H1 (cell line): Measurements from ENCODE around the gene VSNL1. TPM values are rescaled to one million over a fixed set of nuclear protein-coding genes. Genes with fewer than 3 reads are reported as not detected.

Source experiments
- CTCF ChIA-PET: fragments of 300-600 bp; sonication (Branson Sonifier 250); formaldehyde crosslinking; loops from one replicate; lab custom pipeline; 2021; ENCODE audit not compliant: partially characterized antibody; lab: Charles Lee
- POLR2A ChIA-PET: fragments of 300-600 bp; sonication (Branson Sonifier 250); formaldehyde crosslinking; loops from one replicate; lab custom pipeline; 2021; ENCODE audit warnings: inconsistent platforms; ENCODE audit not compliant: partially characterized antibody; lab: Charles Lee
- DNase-seq, 2 experiments: peaks; one replicate each; pipeline versions ENCODE4 v3.0.0 to v3.0.0-alpha.2; 2010 to 2022; ENCODE audit warnings: low spot score in 2 of 2, low read depth in 1 of 2, mixed read lengths in 1 of 2
- FAIRE-seq: peaks from 2 replicates; lab custom pipeline; 2011; peaks lifted over from hg19 to GRCh38; lab: Jason Lieb, UNC
- H2AFZ ChIP-seq: 2 replicates; pipeline ENCODE4 v1.8.1; 2012; ENCODE audit warnings: low read length, inconsistent platforms
- H2AK5ac ChIP-seq: 2 replicates; pipeline ENCODE4 v1.6.1; 2013; ENCODE audit warnings: low read depth, low read length
- H2BK120ac ChIP-seq: replicated peaks from 2 replicates; pipeline ENCODE3; 2013; ENCODE audit warnings: low read depth, low read length, inconsistent platforms
- H2BK12ac ChIP-seq: 2 replicates; pipeline ENCODE4 v1.6.1; 2013; ENCODE audit warnings: low read depth, low read length
- H2BK15ac ChIP-seq: 2 replicates; pipeline ENCODE4 v1.6.1; 2013; ENCODE audit warnings: low read length
- H2BK20ac ChIP-seq: 2 replicates; pipeline ENCODE4 v1.6.1; 2013; ENCODE audit warnings: low read length
- H2BK5ac ChIP-seq: 2 replicates; pipeline ENCODE4 v1.6.1; 2013; ENCODE audit warnings: low read depth, low read length
- H3K14ac ChIP-seq: 2 replicates; pipeline ENCODE4 v1.6.1; 2013; ENCODE audit warnings: inconsistent platforms; ENCODE audit not compliant: insufficient read length
- H3K18ac ChIP-seq: 2 replicates; pipeline ENCODE4 v1.6.1; 2013; ENCODE audit warnings: low read length; ENCODE audit errors: extremely low read depth
- H3K23ac ChIP-seq: 2 replicates; pipeline ENCODE4 v1.6.1; 2013; ENCODE audit warnings: inconsistent platforms; ENCODE audit not compliant: insufficient read length
- H3K23me2 ChIP-seq: 2 replicates; pipeline ENCODE4 v1.6.1; 2013; ENCODE audit warnings: low read depth, low read length
- H3K27ac ChIP-seq: 2 replicates; pipeline ENCODE4 v1.6.1; 2011; ENCODE audit warnings: low read depth, low read length, inconsistent platforms
- H3K27me3 ChIP-seq, 4 experiments: replicated peaks in 1 of 4; 1 replicate in 1 of 4; 2 replicates in 3 of 4; pipeline versions ENCODE4 v1.6.1 to v1.8.1; 2011 to 2013; ENCODE audit warnings: low read length in 3 of 4, mild to moderate bottlenecking in 3 of 4, inconsistent platforms in 2 of 4, mixed read lengths in 2 of 4, moderate library complexity in 1 of 4; ENCODE audit not compliant: control insufficient read depth in 3 of 4, insufficient read depth in 3 of 4; ENCODE audit errors: extremely low read depth in 1 of 4
- H3K36me3 ChIP-seq, 4 experiments: 2 replicates each; pipeline versions ENCODE4 v1.6.1 to v1.8.1; 2011 to 2013; ENCODE audit warnings: mild to moderate bottlenecking in 4 of 4, low read length in 3 of 4, moderate library complexity in 2 of 4, control low read depth in 1 of 4, inconsistent platforms in 1 of 4; ENCODE audit not compliant: insufficient read depth in 4 of 4, control insufficient read depth in 2 of 4
- H3K4ac ChIP-seq: replicated peaks from 2 replicates; pipeline ENCODE3; 2013; ENCODE audit warnings: low read length, low read depth, mixed read lengths, inconsistent platforms; ENCODE audit not compliant: insufficient read length
- H3K4me1 ChIP-seq, 4 experiments: replicated peaks in 1 of 4; 1 replicate in 1 of 4; 2 replicates in 3 of 4; pipeline versions ENCODE4 v1.6.1 to v1.8.1; 2011 to 2013; ENCODE audit warnings: low read length in 3 of 4, inconsistent platforms in 2 of 4, mixed read lengths in 1 of 4; ENCODE audit not compliant: insufficient read depth in 4 of 4, control insufficient read depth in 3 of 4
- H3K4me2 ChIP-seq, 2 experiments: 2 replicates each; pipeline versions ENCODE4 v1.6.1 to v1.8.1; 2011 to 2013; ENCODE audit warnings: low read depth in 2 of 2, low read length in 2 of 2, control low read depth in 1 of 2, inconsistent platforms in 1 of 2, mild to moderate bottlenecking in 1 of 2; ENCODE audit not compliant: insufficient read depth in 1 of 2
- H3K4me3 ChIP-seq, 4 experiments: fragments of 200-600, 300-600 bp in 1 of 4; sonication (generic), shearing (Covaris generic), sonication (Bioruptor Twin) in 1 of 4; 2 replicates each; pipeline versions ENCODE4 v1.5.1 to v1.8.1; 2011 to 2016; ENCODE audit warnings: low read length in 4 of 4, low read depth in 3 of 4, control low read depth in 2 of 4, inconsistent platforms in 2 of 4, mild to moderate bottlenecking in 2 of 4, mixed read lengths in 1 of 4, moderate library complexity in 1 of 4; ENCODE audit not compliant: insufficient read depth in 2 of 4; ENCODE audit errors: extremely low read depth in 1 of 4
- H3K56ac ChIP-seq: replicated peaks from 2 replicates; pipeline ENCODE3; 2013; ENCODE audit warnings: low read depth, mild to moderate bottlenecking, mixed read lengths, low read length, inconsistent platforms; ENCODE audit not compliant: insufficient read length
- H3K79me1 ChIP-seq: 2 replicates; pipeline ENCODE4 v1.6.1; 2013; ENCODE audit warnings: low read depth, low read length, control low read depth
- H3K79me2 ChIP-seq, 2 experiments: 2 replicates each; pipeline versions ENCODE4 v1.6.1 to v1.8.1; 2012 to 2013; ENCODE audit warnings: low read length in 2 of 2, mild to moderate bottlenecking in 2 of 2, inconsistent platforms in 1 of 2; ENCODE audit not compliant: insufficient read depth in 2 of 2, control insufficient read depth in 1 of 2
- H3K9ac ChIP-seq, 4 experiments: replicated peaks in 1 of 4; 1 replicate in 1 of 4; 2 replicates in 3 of 4; pipeline versions ENCODE4 v1.6.1 to v1.8.1; 2011 to 2013; ENCODE audit warnings: low read depth in 3 of 4, low read length in 3 of 4, control low read depth in 2 of 4, mild to moderate bottlenecking in 2 of 4, moderate library complexity in 2 of 4, inconsistent platforms in 1 of 4; ENCODE audit errors: extremely low read depth in 1 of 4
- H3K9me3 ChIP-seq, 2 experiments: 2 replicates each; pipeline versions ENCODE4 v1.6.1 to v1.8.1; 2012 to 2013; ENCODE audit warnings: mild to moderate bottlenecking in 2 of 2, moderate library complexity in 2 of 2, control low read depth in 1 of 2, inconsistent platforms in 1 of 2, low read depth in 1 of 2, low read length in 1 of 2, mixed read lengths in 1 of 2; ENCODE audit not compliant: insufficient read depth in 2 of 2
- H4K20me1 ChIP-seq, 2 experiments: replicated peaks in 1 of 2; 2 replicates each; pipeline versions ENCODE3 to v1.8.1; 2011 to 2013; ENCODE audit warnings: inconsistent platforms in 2 of 2, low read length in 2 of 2, mild to moderate bottlenecking in 1 of 2; ENCODE audit not compliant: insufficient read depth in 2 of 2, control insufficient read depth in 1 of 2
- H4K5ac ChIP-seq: 2 replicates; pipeline ENCODE4 v1.6.1; 2013; ENCODE audit warnings: low read length, low read depth, mixed read lengths, inconsistent platforms; ENCODE audit not compliant: insufficient read length
- H4K8ac ChIP-seq: 2 replicates; pipeline ENCODE4 v1.8.0; 2013; ENCODE audit warnings: mild to moderate bottlenecking, moderate library complexity, low read length, inconsistent platforms; ENCODE audit not compliant: insufficient read depth; ENCODE audit errors: extremely low read depth
- H4K91ac ChIP-seq: replicated peaks from 2 replicates; pipeline ENCODE3; 2013; ENCODE audit warnings: low read length, mixed read lengths, inconsistent platforms; ENCODE audit not compliant: insufficient read length
- ASH2L ChIP-seq: fragments of 200-600, 300-600 bp; sonication (generic); IDR thresholded peaks from one replicate; pipeline ENCODE4 v1.7.1; 2017; ENCODE audit warnings: low read length
- CHD1 ChIP-seq: IDR thresholded peaks from 2 replicates; pipeline ENCODE4 v1.6.1; 2012; ENCODE audit warnings: low read depth, low read length, improper control_type of control experiment
- EZH2 ChIP-seq: fragments of 200-600 bp; sonication (generic); IDR thresholded peaks from 2 replicates; pipeline ENCODE4 v1.7.1; 2012; ENCODE audit warnings: low read depth, mild to moderate bottlenecking, moderate library complexity, low read length, inconsistent platforms; ENCODE audit not compliant: severe bottlenecking
- NRF1 ChIP-seq: IDR thresholded peaks from 2 replicates; pipeline ENCODE4 v1.6.1; 2011; ENCODE audit warnings: mild to moderate bottlenecking, low read depth, low read length, improper control_type of control experiment
- RBBP5 ChIP-seq: IDR thresholded peaks from 2 replicates; pipeline ENCODE4 v1.7.1; 2012; ENCODE audit warnings: low read depth, mild to moderate bottlenecking, inconsistent platforms, low read length, moderate library complexity, borderline replicate concordance
- RXRA ChIP-seq: IDR thresholded peaks from 2 replicates; pipeline ENCODE4 v1.6.1; 2011; ENCODE audit warnings: low read depth, mild to moderate bottlenecking, low read length, moderate library complexity; ENCODE audit not compliant: insufficient read depth
- TEAD4 ChIP-seq: IDR thresholded peaks from 2 replicates; pipeline ENCODE4 v1.6.1; 2012; ENCODE audit warnings: low read depth, low read length, inconsistent platforms, mixed read lengths
- WGBS, 2 experiments: shearing (Covaris generic) in 1 of 2; methylation state at CpG; one replicate each; pipeline versions ENCODE4 v1.1.6 to v1.1.7; 2013 to 2015; ENCODE audit warnings: low lambda C conversion rate in 2 of 2, mixed read lengths in 2 of 2, inconsistent platforms in 1 of 2, low coverage in 1 of 2, missing lambda C conversion rate in 1 of 2; ENCODE audit not compliant: insufficient replicate concordance in 2 of 2, insufficient coverage in 1 of 2, insufficient read length in 1 of 2; ENCODE audit errors: extremely low coverage in 1 of 2, missing lambda C conversion rate in 1 of 2; 5-methylcytosine and 5-hydroxymethylcytosine counted together
- polyA plus RNA-seq, 7 experiments: library from polyadenylated mRNA; depleted of rRNA in 3 of 7; stranded (reverse) in 5 of 7; unstranded in 2 of 7; fragments of >200 nt in 5 of 7; fragments of 200-250 nt in 2 of 7; gene quantifications; 1 replicate in 5 of 7; 2 replicates in 1 of 7; 4 replicates in 1 of 7; pipeline versions ENCODE4 v1.2.1 to v1.2.3, GENCODE V29; 2011 to 2013; ENCODE audit warnings: missing spikeins in 2 of 7, mixed read lengths in 2 of 7
- total RNA-seq: library from RNA; stranded (reverse); fragmentation: NEBNext Ultra II Directional; extraction: Animal tissue kit (Norgen Biotek cat#: 25700); gene quantifications from 2 replicates; pipeline ENCODE4 v1.2.1, GENCODE V29; 2021

Gene VSNL1
- total and polyA plus RNA-seq, 2 of the 8 experiments (the other 6 are each of a cell fraction or from before 2014, with no cell fraction given), result 49.4 to 108 TPM

GRCh38 chr2:17680119-17680518 lies 139.6 kb downstream of the VSNL1 start:
- CTCF ChIA-PET, result interaction anchor here (1.1 to 2.6 kb wide), 3 partner anchors 9 to 40 kb away, joined by 4 to 10 read pairs (median 4); no protein-coding TSS in a partner anchor
- Histone ChIP-seq H3K23ac (no peak overlapping the region), H3K56ac (no peak overlapping the region), H2AK5ac (no peak overlapping the region), H3K4me3 (no peak overlapping the region), H2BK12ac (no peak overlapping the region), H3K18ac (no peak overlapping the region), H3K4me2 (no peak overlapping the region), H3K14ac (no peak overlapping the region), H2BK20ac (no peak overlapping the region), H2BK120ac (no peak overlapping the region), H3K9ac (no peak overlapping the region), H2BK5ac (no peak overlapping the region), H3K23me2 (no peaks in the 10 kb centered on the region), H4K8ac (no peak overlapping the region), H3K9me3 (no peaks in the 10 kb centered on the region), H3K27ac (no peak overlapping the region), H4K5ac (no peak overlapping the region), H3K79me1 (no peaks in the 10 kb centered on the region), H4K20me1 (peaks cover 0 to 2% of the 10 kb centered on the region in 2 experiments), H3K79me2 (no peaks in the 10 kb centered on the region), H3K4ac (no peak overlapping the region), H4K91ac (no peak overlapping the region), H2BK15ac (no peak overlapping the region), H3K36me3 (peaks cover 0 to 60% (median 17%) of the 10 kb centered on the region in 4 experiments; a peak in 7 of 8 replicates), H2AFZ (no peak overlapping the region), H3K27me3 (no peaks in the 10 kb centered on the region), H3K4me1 (no peaks in the 10 kb centered on the region)
- DNase-seq (no peak), FAIRE-seq (no peak)
- POLR2A ChIA-PET, result interaction anchor here (1.0 kb wide), 1 partner anchor 56 kb away, joined by 3 read pairs; no protein-coding TSS in a partner anchor
- WGBS, 2 experiments, result 93% methylated on average over 3 of the region's 3 CpGs; no CpG with 5 or more reads in 1 of the 2 experiments
- TF ChIP-seq ASH2L (no peak), RBBP5 (no peak), NRF1 (no peak), TEAD4 (no peak), CHD1 (no peak), EZH2 (no peak), RXRA (no peak)
